Endothelial cell of umbilical vein (primary cell): ENCODE results near the gene ITPR1. TPM values are rescaled to one million over a fixed set of nuclear protein-coding genes. Genes with fewer than 3 reads are reported as not detected.

Source experiments
- BruUV-seq: library from RNA; stranded (reverse); fragments of 400-500 nt; replicated peaks from 2 replicates; lab custom pipeline; 2021; lab: Mats Ljungman, UMichigan
- CTCF ChIA-PET: fragments of 300-600, 350-600 bp; sonication (Branson Sonifier 250); formaldehyde crosslinking; loops from one replicate; lab custom pipeline; 2021; ENCODE audit warnings: antibody characterized with exemption, inconsistent platforms; lab: Charles Lee
- POLR2A ChIA-PET: fragments of 300-600, 350-600 bp; sonication (Branson Sonifier 250); formaldehyde crosslinking; loops from one replicate; lab custom pipeline; 2021; ENCODE audit warnings: antibody characterized with exemption, inconsistent platforms; lab: Charles Lee
- DNase-seq: peaks from one replicate; pipeline ENCODE4 v3.0.0-alpha.2; 2011; ENCODE audit warnings: low read depth, low spot score
- FAIRE-seq: peaks from 2 replicates; lab custom pipeline; 2011; peaks lifted over from hg19 to GRCh38; lab: Jason Lieb, UNC
- H2AFZ ChIP-seq: 2 replicates; pipeline ENCODE4 v1.6.0; 2012; ENCODE audit warnings: low read depth, low read length, control low read depth, inconsistent platforms
- H3K27ac ChIP-seq: 2 replicates; pipeline ENCODE4 v1.5.1; 2011; ENCODE audit warnings: low read depth, mild to moderate bottlenecking, control low read depth, low read length, moderate library complexity; ENCODE audit not compliant: insufficient read depth
- H3K27me3 ChIP-seq, 2 experiments: 2 replicates each; pipeline versions ENCODE4 v1.6.0 to v1.6.1; 2011; ENCODE audit warnings: low read length in 2 of 2, mixed read lengths in 1 of 2; ENCODE audit not compliant: control insufficient read depth in 2 of 2, insufficient read depth in 2 of 2
- H3K36me3 ChIP-seq, 2 experiments: 2 replicates in 1 of 2; 3 replicates in 1 of 2; pipeline ENCODE4 v1.5.1; 2011; ENCODE audit warnings: low read length in 2 of 2, mild to moderate bottlenecking in 1 of 2, moderate library complexity in 1 of 2; ENCODE audit not compliant: control insufficient read depth in 2 of 2, insufficient read depth in 2 of 2; ENCODE audit errors: extremely low read depth in 1 of 2
- H3K4me1 ChIP-seq: 3 replicates; pipeline ENCODE4 v1.5.1; 2011; ENCODE audit warnings: mild to moderate bottlenecking, low read length; ENCODE audit not compliant: control insufficient read depth, insufficient read depth; ENCODE audit errors: extremely low read depth
- H3K4me2 ChIP-seq: 2 replicates; pipeline ENCODE4 v1.6.1; 2011; ENCODE audit warnings: low read length, control low read depth, mixed read lengths; ENCODE audit not compliant: insufficient read depth
- H3K4me3 ChIP-seq, 3 experiments: fragments of 200-600 bp in 1 of 3; sonication (generic), shearing (Covaris generic) in 1 of 3; replicated peaks in 1 of 3; 2 replicates each; pipeline ENCODE4 v1.5.1; 2011 to 2016; ENCODE audit warnings: control low read depth in 3 of 3, low read length in 3 of 3, mild to moderate bottlenecking in 2 of 3, inconsistent platforms in 1 of 3, low read depth in 1 of 3, moderate library complexity in 1 of 3; ENCODE audit not compliant: insufficient read depth in 1 of 3
- H3K79me2 ChIP-seq: 2 replicates; pipeline ENCODE4 v1.6.0; 2012; ENCODE audit warnings: low read length, inconsistent platforms; ENCODE audit not compliant: control insufficient read depth, insufficient read depth
- H3K9ac ChIP-seq: replicated peaks from 2 replicates; pipeline ENCODE3; 2011; ENCODE audit warnings: low read length, control low read depth; ENCODE audit not compliant: insufficient read depth; ENCODE audit errors: extremely low read depth
- H3K9me1 ChIP-seq: replicated peaks from 3 replicates; pipeline ENCODE4 v1.6.0; 2011; ENCODE audit warnings: mild to moderate bottlenecking, low read length; ENCODE audit not compliant: control insufficient read depth, insufficient read depth; ENCODE audit errors: extremely low read depth
- H3K9me3 ChIP-seq: replicated peaks from 2 replicates; pipeline ENCODE4 v1.5.1; 2012; ENCODE audit warnings: low read length, inconsistent platforms; ENCODE audit not compliant: control insufficient read depth, insufficient read depth
- H4K20me1 ChIP-seq: replicated peaks from 2 replicates; pipeline ENCODE3; 2011; ENCODE audit warnings: mild to moderate bottlenecking, low read length; ENCODE audit not compliant: control insufficient read depth, insufficient read depth; ENCODE audit errors: extremely low read depth
- EZH2 ChIP-seq: IDR thresholded peaks from 2 replicates; pipeline ENCODE4 v1.6.1; 2012; ENCODE audit warnings: borderline replicate concordance, low read depth, mild to moderate bottlenecking, moderate library complexity, low read length, inconsistent platforms; ENCODE audit not compliant: severe bottlenecking
- FOS ChIP-seq: IDR thresholded peaks from 2 replicates; pipeline ENCODE4 v1.6.1; 2011; ENCODE audit warnings: mild to moderate bottlenecking, low read length, moderate library complexity, borderline replicate concordance; ENCODE audit not compliant: insufficient read depth
- GATA2 ChIP-seq: IDR thresholded peaks from 2 replicates; pipeline ENCODE4 v1.7.0; 2011; ENCODE audit warnings: low read depth, mild to moderate bottlenecking, moderate library complexity, mixed read lengths, low read length; ENCODE audit not compliant: insufficient read length, insufficient read depth
- JUN ChIP-seq: IDR thresholded peaks from 2 replicates; pipeline ENCODE4 v1.6.1; 2011; ENCODE audit warnings: borderline replicate concordance, low read depth; ENCODE audit not compliant: insufficient read length, insufficient read depth
- MYC ChIP-seq: IDR thresholded peaks from one replicate; pipeline ENCODE4 v1.6.1; 2011; ENCODE audit warnings: mild to moderate bottlenecking, low read depth, low read length
- POLR2A ChIP-seq: IDR thresholded peaks from 2 replicates; pipeline ENCODE4 v1.6.1; 2012; ENCODE audit warnings: low read depth, mild to moderate bottlenecking, control low read depth, low read length
- POLR2AphosphoS5 ChIP-seq: IDR thresholded peaks from 2 replicates; pipeline ENCODE4 v1.6.1; 2012; ENCODE audit warnings: low read depth, mild to moderate bottlenecking, control low read depth, low read length, moderate library complexity; ENCODE audit not compliant: insufficient read depth
- dilution Hi-C: fragments of 300-500 bp; cut with MboI; formaldehyde crosslinking; loops from one replicate; pipeline ENCODE4 v1.15.0; 2019; ENCODE audit warnings: low sequenced_read_pairs; ENCODE audit not compliant: extremely low pct_ligation_motif_present
- intact Hi-C: fragments of 100-400 bp; cut with micrococcal nuclease; formaldehyde crosslinking; loops from one replicate; pipeline ENCODE4 v1.10.0; 2022
- polyA plus RNA-seq, 4 experiments: library from polyadenylated mRNA; depleted of rRNA in 3 of 4; stranded (reverse) in 3 of 4; unstranded in 1 of 4; fragments of >200 nt; gene quantifications; 2 replicates each; pipeline versions ENCODE4 v1.2.1 to v1.2.3, GENCODE V29; 2011 to 2012; ENCODE audit warnings: missing spikeins in 1 of 4
- total RNA-seq: library from RNA; stranded (reverse); gene quantifications from 2 replicates; pipeline ENCODE4 v1.2.3, GENCODE V29; 2021
- TF ChIP-seq, protein P1 (sequence below), 2 donors: IDR thresholded peaks; 1 replicate in 1 of 2; 2 replicates in 1 of 2; pipeline ENCODE4 v1.5.1; 2011; ENCODE audit warnings: low read length in 2 of 2, mild to moderate bottlenecking in 2 of 2, moderate library complexity in 2 of 2, control low read depth in 1 of 2, inconsistent platforms in 1 of 2, low read depth in 1 of 2; ENCODE audit not compliant: insufficient read depth in 1 of 2; ENCODE audit errors: extremely low read depth in 1 of 2
- TF ChIP-seq, protein P2 (sequence below): IDR thresholded peaks from 2 replicates; pipeline ENCODE4 v1.6.1; 2011; ENCODE audit not compliant: insufficient read depth, insufficient read length

ITPR1 gene
- total and polyA plus RNA-seq, 2 donors (not counting 3 experiments of a cell fraction or from before 2014, with no cell fraction given): 5.1 to 16.1 TPM

DNA sequence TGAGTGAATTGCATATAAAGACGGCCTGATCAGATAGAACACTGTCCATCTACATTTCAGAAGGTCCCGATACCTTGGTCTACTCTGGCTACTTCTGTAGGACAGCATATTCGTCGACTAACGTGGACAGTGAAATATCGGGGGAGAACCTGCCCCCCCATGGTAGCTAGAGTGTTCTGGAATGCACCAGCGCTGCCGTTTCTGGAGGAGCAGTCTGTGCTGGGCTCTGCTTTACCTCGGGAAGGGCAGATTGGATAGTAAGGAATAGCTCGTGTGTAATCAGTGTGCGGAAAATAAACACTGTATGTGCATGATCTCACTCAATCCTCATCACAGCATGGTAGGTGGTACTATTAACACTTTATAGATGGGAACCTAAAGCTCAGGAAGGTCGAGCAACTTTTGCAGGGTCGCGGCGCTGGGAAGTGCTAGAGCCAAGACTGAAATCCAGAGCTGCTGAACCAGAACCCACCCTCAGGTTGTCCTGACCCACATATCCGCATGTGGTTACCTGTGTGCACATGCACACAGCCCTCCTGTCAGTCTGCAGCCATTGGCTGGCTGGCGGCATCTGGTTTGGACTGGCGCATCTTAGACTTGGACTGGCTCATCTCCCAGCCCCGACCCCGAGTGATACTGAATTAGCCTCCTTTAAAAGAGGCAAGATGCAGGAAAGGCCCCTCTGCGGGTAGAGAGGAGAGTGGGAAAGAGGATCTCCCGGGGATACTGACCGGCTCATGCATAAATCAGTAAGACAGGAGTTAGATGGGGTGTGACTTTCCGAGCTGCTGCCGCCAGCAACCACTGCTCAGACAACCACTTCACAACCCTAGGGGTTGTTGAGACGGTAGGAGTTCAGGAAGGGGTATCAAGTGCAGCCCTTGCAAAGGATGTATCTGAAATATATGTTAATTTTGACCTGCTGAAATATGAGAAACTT is 331.1 kb downstream of the ITPR1 start:
- no TSS peak for BruUV-seq
- peaks cover 20% of the 10 kb centered on the region for H3K4me1 ChIP-seq
- DNase-seq (no peak), FAIRE-seq (no peak)
- H4K20me1 ChIP-seq: no peaks in the 10 kb centered on the region
- no peaks in the 10 kb centered on the region for H3K79me2 ChIP-seq
- dilution Hi-C loops: no loop called here
- H3K4me3 ChIP-seq: no peak overlapping the region
- no peaks in the 10 kb centered on the region for H3K27me3 ChIP-seq
- no peak for TF ChIP-seq MYC
- TF ChIP-seq, protein P1, sequence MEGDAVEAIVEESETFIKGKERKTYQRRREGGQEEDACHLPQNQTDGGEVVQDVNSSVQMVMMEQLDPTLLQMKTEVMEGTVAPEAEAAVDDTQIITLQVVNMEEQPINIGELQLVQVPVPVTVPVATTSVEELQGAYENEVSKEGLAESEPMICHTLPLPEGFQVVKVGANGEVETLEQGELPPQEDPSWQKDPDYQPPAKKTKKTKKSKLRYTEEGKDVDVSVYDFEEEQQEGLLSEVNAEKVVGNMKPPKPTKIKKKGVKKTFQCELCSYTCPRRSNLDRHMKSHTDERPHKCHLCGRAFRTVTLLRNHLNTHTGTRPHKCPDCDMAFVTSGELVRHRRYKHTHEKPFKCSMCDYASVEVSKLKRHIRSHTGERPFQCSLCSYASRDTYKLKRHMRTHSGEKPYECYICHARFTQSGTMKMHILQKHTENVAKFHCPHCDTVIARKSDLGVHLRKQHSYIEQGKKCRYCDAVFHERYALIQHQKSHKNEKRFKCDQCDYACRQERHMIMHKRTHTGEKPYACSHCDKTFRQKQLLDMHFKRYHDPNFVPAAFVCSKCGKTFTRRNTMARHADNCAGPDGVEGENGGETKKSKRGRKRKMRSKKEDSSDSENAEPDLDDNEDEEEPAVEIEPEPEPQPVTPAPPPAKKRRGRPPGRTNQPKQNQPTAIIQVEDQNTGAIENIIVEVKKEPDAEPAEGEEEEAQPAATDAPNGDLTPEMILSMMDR (IDR thresholded peaks at IDR 0.05; ENCODE audit: extremely low read depth in 1 of 2, insufficient read depth in 1 of 2, low read depth in 1 of 2, low read length in 2 of 2): no peak
- TF ChIP-seq, protein P2, sequence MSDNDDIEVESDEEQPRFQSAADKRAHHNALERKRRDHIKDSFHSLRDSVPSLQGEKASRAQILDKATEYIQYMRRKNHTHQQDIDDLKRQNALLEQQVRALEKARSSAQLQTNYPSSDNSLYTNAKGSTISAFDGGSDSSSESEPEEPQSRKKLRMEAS: no peak
- TF ChIP-seq POLR2A: no peak
- no peak for TF ChIP-seq JUN
- no peak for TF ChIP-seq EZH2
- no peak for TF ChIP-seq GATA2
- TF ChIP-seq POLR2AphosphoS5: no peak
- TF ChIP-seq FOS: no peak
- no peaks in the 10 kb centered on the region for H3K9me3 ChIP-seq
- intact Hi-C loops: no loop called here
- no peak overlapping the region for H3K27ac ChIP-seq
- no peaks in the 10 kb centered on the region for H3K36me3 ChIP-seq
- H3K9me1 ChIP-seq: no peaks in the 10 kb centered on the region
- no peak overlapping the region for H3K4me2 ChIP-seq
- H2AFZ ChIP-seq: no peak overlapping the region
- CTCF ChIA-PET: interaction anchor here (0.8 to 2.9 kb wide), 6 partner anchors 10 to 156 kb away, joined by 3 to 10 read pairs (median 3); no protein-coding TSS in a partner anchor
- H3K9ac ChIP-seq: no peak overlapping the region
- POLR2A ChIA-PET: no interaction called here
